OCI-LY7 (cell line): ENCODE data around the gene PTPMT1. TPM values are rescaled to one million over a fixed set of nuclear protein-coding genes. Genes with fewer than 3 reads are reported as not detected.

Experiments used
- BruUV-seq: library from RNA; stranded (reverse); fragments of 400-500 nt; replicated peaks from 2 replicates; lab custom pipeline; 2021; lab: Mats Ljungman, UMichigan
- CTCF ChIA-PET: fragments of 300-600 bp; sonication (Branson Sonifier 250); formaldehyde crosslinking; loops from one replicate; lab custom pipeline; 2022; ENCODE audit warnings: antibody characterized with exemption; ENCODE audit not compliant: unreplicated experiment; lab: Charles Lee
- POLR2A ChIA-PET: fragments of 300-600 bp; sonication (Branson Sonifier 250); formaldehyde crosslinking; loops from one replicate; lab custom pipeline; 2022; ENCODE audit warnings: antibody characterized with exemption; lab: Charles Lee
- DNase-seq: peaks from one replicate; pipeline ENCODE4 v3.0.0-alpha.2; 2015; ENCODE audit warnings: low spot score
- H2AFZ ChIP-seq: fragments of 200-600 bp; sonication (generic), shearing (Covaris generic); 2 replicates; pipeline ENCODE4 v1.6.1; 2014; ENCODE audit warnings: mild to moderate bottlenecking, antibody characterized with exemption, low read length, moderate library complexity
- H3K27ac ChIP-seq: fragments of 200-600 bp; sonication (generic); 2 replicates; pipeline ENCODE4 v1.5.1; 2014; ENCODE audit warnings: mixed run types, low read depth, mild to moderate bottlenecking, moderate library complexity, low read length, inconsistent platforms; ENCODE audit not compliant: poor library complexity, severe bottlenecking
- H3K36me3 ChIP-seq: fragments of 200-600 bp; sonication (generic); 2 replicates; pipeline ENCODE4 v1.6.1; 2014; ENCODE audit warnings: mild to moderate bottlenecking, antibody characterized with exemption, low read length, moderate library complexity, mixed read lengths; ENCODE audit not compliant: insufficient read depth
- H3K4me1 ChIP-seq: fragments of 200-600 bp; sonication (generic); 2 replicates; pipeline ENCODE4 v1.5.1; 2014; ENCODE audit warnings: mild to moderate bottlenecking, low read length; ENCODE audit not compliant: insufficient read depth, poor library complexity, severe bottlenecking
- H3K4me2 ChIP-seq: fragments of 200-600 bp; sonication (generic); 2 replicates; pipeline ENCODE4 v1.6.1; 2014; ENCODE audit warnings: mild to moderate bottlenecking, low read length
- H3K4me3 ChIP-seq: fragments of 200-600 bp; sonication (generic); 2 replicates; pipeline ENCODE4 v1.5.1; 2014; ENCODE audit warnings: mild to moderate bottlenecking, low read depth, low read length; ENCODE audit not compliant: poor library complexity, severe bottlenecking
- H3K79me2 ChIP-seq: fragments of 200-600 bp; sonication (generic); 2 replicates; pipeline ENCODE4 v1.6.1; 2016; ENCODE audit warnings: low read depth, mild to moderate bottlenecking, low read length, moderate library complexity, mixed read lengths; ENCODE audit not compliant: insufficient read depth
- H3K9me2 ChIP-seq: fragments of 200-600 bp; sonication (generic); 2 replicates; pipeline ENCODE4 v1.6.1; 2016; ENCODE audit warnings: mild to moderate bottlenecking, low read length, mixed read lengths; ENCODE audit not compliant: insufficient read depth
- H3K9me3 ChIP-seq: fragments of 200-600 bp; sonication (generic); 2 replicates; pipeline ENCODE4 v1.6.1; 2014; ENCODE audit warnings: mild to moderate bottlenecking, mixed run types, low read length, mixed read lengths
- H4K20me1 ChIP-seq: fragments of 200-600 bp; sonication (generic); 2 replicates; pipeline ENCODE4 v1.6.1; 2014; ENCODE audit warnings: mild to moderate bottlenecking, antibody characterized with exemption, low read length, moderate library complexity, mixed read lengths; ENCODE audit not compliant: insufficient read depth
- EZH2phosphoT487 ChIP-seq: fragments of 200-600 bp; sonication (generic); IDR thresholded peaks from 2 replicates; pipeline ENCODE4 v1.6.1; 2018; ENCODE audit warnings: low read depth, borderline replicate concordance, mild to moderate bottlenecking, mixed run types, antibody characterized with exemption, low read length, moderate library complexity, mixed read lengths
- intact Hi-C: fragments of 100-400 bp; cut with micrococcal nuclease; formaldehyde crosslinking; loops from one replicate; pipeline ENCODE4 v1.10.0; 2022; ENCODE audit not compliant: unreplicated experiment
- total RNA-seq, 2 experiments: library from RNA; depleted of rRNA in 1 of 2; stranded (reverse); fragments of >200 nt in 1 of 2; shearing (Covaris generic) in 1 of 2; gene quantifications; 2 replicates each; pipeline ENCODE4 v1.2.3, GENCODE V29; 2014 to 2022
- TF ChIP-seq, protein P1 (sequence below): fragments of 200-600 bp; sonication (generic); conservative IDR thresholded peaks from 2 replicates; pipeline ENCODE4 v1.5.1; 2014; ENCODE audit warnings: mild to moderate bottlenecking, antibody characterized with exemption, low read length, moderate library complexity, mixed read lengths

PTPMT1 gene
- total RNA-seq, 2 experiments from 2014 or later = 27.6 to 52.6 TPM

DNA sequence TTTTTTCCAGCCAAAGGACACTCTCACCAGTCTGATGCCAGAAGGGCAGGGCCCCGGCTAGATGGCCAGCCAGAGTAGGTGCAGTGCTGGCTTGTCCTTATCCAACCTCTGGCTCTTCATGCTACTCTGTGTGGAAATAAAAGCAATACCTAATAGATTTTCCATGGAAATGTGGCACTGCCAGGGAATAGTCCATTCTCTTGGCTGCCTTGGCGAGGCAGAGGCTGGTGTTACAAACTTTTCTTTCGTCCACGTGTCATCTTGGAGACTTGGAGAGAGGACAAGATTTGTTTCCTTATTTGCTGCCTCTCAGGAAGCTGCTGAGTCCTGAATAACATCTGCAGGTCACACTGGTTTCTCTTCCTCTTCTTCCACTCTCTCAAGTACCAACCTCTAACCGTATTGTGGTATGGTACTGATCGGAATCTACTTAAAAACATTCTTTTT, 46.0 kb downstream of the PTPMT1 start:
- H3K79me2 ChIP-seq = no peaks in the 10 kb centered on the region
- CTCF ChIA-PET = interaction anchor here (0.7 kb wide), 1 partner anchor 108 kb away, joined by 3 read pairs; no protein-coding TSS in a partner anchor

DNA sequence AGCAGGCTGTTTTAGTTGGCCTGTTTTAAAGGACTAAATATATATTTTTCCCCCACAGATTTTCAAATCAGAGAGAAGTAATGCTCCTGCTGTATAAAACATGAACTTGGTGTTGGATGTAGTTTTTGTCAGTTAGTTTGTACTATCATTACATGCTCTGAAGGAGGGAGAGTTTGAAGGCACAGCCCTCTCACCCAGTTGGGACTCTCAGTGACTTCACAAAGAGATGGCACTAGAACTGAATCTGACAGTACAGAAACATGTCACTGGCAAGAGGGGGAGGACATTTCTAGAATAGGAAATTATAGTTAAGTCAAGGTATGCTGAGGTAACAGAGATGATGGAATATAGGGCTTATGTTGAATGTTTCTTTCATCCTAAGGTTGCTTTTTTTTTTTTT, 49.9 kb downstream of the PTPMT1 start:
- CTCF ChIA-PET = no interaction called here
- Histone ChIP-seq H3K9me3 (no peaks in the 10 kb centered on the region), H4K20me1 (no peaks in the 10 kb centered on the region), H3K4me2 (no peak overlapping the region), H3K27ac (no peak overlapping the region), H3K4me3 (no peak overlapping the region), H3K36me3 (peaks cover 28% of the 10 kb centered on the region), H3K9me2 (no peaks in the 10 kb centered on the region), H2AFZ (no peak overlapping the region), H3K4me1 (peaks cover 16% of the 10 kb centered on the region), H3K79me2 (no peaks in the 10 kb centered on the region)
- TF ChIP-seq, protein P1, sequence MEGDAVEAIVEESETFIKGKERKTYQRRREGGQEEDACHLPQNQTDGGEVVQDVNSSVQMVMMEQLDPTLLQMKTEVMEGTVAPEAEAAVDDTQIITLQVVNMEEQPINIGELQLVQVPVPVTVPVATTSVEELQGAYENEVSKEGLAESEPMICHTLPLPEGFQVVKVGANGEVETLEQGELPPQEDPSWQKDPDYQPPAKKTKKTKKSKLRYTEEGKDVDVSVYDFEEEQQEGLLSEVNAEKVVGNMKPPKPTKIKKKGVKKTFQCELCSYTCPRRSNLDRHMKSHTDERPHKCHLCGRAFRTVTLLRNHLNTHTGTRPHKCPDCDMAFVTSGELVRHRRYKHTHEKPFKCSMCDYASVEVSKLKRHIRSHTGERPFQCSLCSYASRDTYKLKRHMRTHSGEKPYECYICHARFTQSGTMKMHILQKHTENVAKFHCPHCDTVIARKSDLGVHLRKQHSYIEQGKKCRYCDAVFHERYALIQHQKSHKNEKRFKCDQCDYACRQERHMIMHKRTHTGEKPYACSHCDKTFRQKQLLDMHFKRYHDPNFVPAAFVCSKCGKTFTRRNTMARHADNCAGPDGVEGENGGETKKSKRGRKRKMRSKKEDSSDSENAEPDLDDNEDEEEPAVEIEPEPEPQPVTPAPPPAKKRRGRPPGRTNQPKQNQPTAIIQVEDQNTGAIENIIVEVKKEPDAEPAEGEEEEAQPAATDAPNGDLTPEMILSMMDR = no peak
- no peak for TF ChIP-seq EZH2phosphoT487
- no TSS peak for BruUV-seq
- DNase-seq = no peak
- POLR2A ChIA-PET = interaction anchor here (0.9 to 1.3 kb wide), 2 partner anchors 36 to 100 kb away, joined by 3 to 4 read pairs; partner anchors contain the start of genes AGBL2, KBTBD4 and NDUFS3
- intact Hi-C loops = loop anchor here (5.0 kb wide), 1 partner anchor 128 kb away; no protein-coding TSS in a partner anchor

More for the DNA sequence above, 46.0 kb downstream of the PTPMT1 start:
- Histone ChIP-seq H3K9me2 (no peaks in the 10 kb centered on the region), H3K4me1 (peaks cover 28% of the 10 kb centered on the region), H3K27ac (peak overlapping the region; percentile 65), H3K36me3 (no peaks in the 10 kb centered on the region; the same call in 1 of the 2 replicates), H3K4me2 (peak overlapping the region; percentile 83), H4K20me1 (no peaks in the 10 kb centered on the region), H3K4me3 (peak overlapping the region; percentile 43), H2AFZ (0 out of 2 replicates have a peak overlapping the region, but pooled peaks have one; percentile 2), H3K9me3 (no peaks in the 10 kb centered on the region)
- intact Hi-C loops = no loop called here
- POLR2A ChIA-PET = interaction anchor here (0.7 kb wide), 1 partner anchor 146 kb away, joined by 3 read pairs; no protein-coding TSS in a partner anchor
- peak; percentile 79 for DNase-seq
- no TSS peak for BruUV-seq
- TF ChIP-seq, protein P1 = no peak
- no peak for TF ChIP-seq EZH2phosphoT487
